A549 (cell line): Measurements from ENCODE around the gene IFTAP. TPM values are rescaled to one million over a fixed set of nuclear protein-coding genes. Genes with fewer than 3 reads are reported as not detected.

Experiments
- ATAC-seq, 2 experiments: fragments of 200-7000 bp in 1 of 2; fragments of >200 bp in 1 of 2; cut with Nextera tagmentation in 1 of 2; cut with Tn5 transposase in 1 of 2; 3 replicates each; pipeline versions ENCODE4 v1.8.0 to v1.9.1; 2018 to 2020; ENCODE audit warnings: mild to moderate bottlenecking in 1 of 2, moderate library complexity in 1 of 2
- CTCF ChIA-PET: fragments of 300-600 bp; sonication (Branson Sonifier 250); formaldehyde crosslinking; extraction: SDS; loops from one replicate; lab custom pipeline; 2021; ENCODE audit warnings: antibody characterized with exemption, inconsistent platforms; lab: Yijun Ruan, JAX
- POLR2A ChIA-PET: fragments of 350-600 bp; formaldehyde crosslinking; extraction: SDS; loops from one replicate; lab custom pipeline; 2021; ENCODE audit warnings: antibody characterized with exemption, inconsistent platforms; lab: Yijun Ruan, JAX
- DNase-seq, 2 experiments: peaks; one replicate each; pipeline versions ENCODE4 v3.0.0 to v3.0.0-alpha.2; 2011 to 2016; ENCODE audit warnings: low read depth in 1 of 2, low spot score in 1 of 2
- FAIRE-seq: peaks from 2 replicates; lab custom pipeline; 2011; peaks lifted over from hg19 to GRCh38; lab: Jason Lieb, UNC
- H3K27ac ChIP-seq, 2 experiments: fragments of >200 bp; sonication (Bioruptor Twin); formaldehyde crosslinking; 3 replicates each; pipeline ENCODE4 v1.5.1; 2016 to 2017
- H3K4me1 ChIP-seq: fragments of >200 bp; sonication (Bioruptor Twin); formaldehyde crosslinking; 3 replicates; pipeline ENCODE4 v1.6.1; 2016
- H3K4me2 ChIP-seq: fragments of >200 bp; sonication (Bioruptor Twin); formaldehyde crosslinking; 3 replicates; pipeline ENCODE4 v1.6.1; 2016
- H3K4me3 ChIP-seq: fragments of >200 bp; sonication (Bioruptor Twin); formaldehyde crosslinking; 3 replicates; pipeline ENCODE4 v1.5.1; 2016
- H3K9me3 ChIP-seq: fragments of >200 bp; sonication (Bioruptor Twin); formaldehyde crosslinking; 3 replicates; pipeline ENCODE4 v1.6.1; 2016
- CBX2 ChIP-seq: fragments of 200-600 bp; sonication (generic); IDR thresholded peaks from 2 replicates; pipeline ENCODE4 v1.6.1; 2016; ENCODE audit warnings: low read depth, mild to moderate bottlenecking, borderline replicate concordance
- CEBPB ChIP-seq, 2 experiments: fragments of >200 bp in 1 of 2; sonication (Bioruptor Twin) in 1 of 2; formaldehyde crosslinking in 1 of 2; IDR thresholded peaks; 2 replicates each; pipeline ENCODE4 v1.6.1; 2012 to 2016
- CHD2 ChIP-seq: fragments of 150-350 bp; IDR thresholded peaks from 2 replicates; pipeline ENCODE4 v1.6.1; 2014; ENCODE audit warnings: low read length; ENCODE audit not compliant: partially characterized antibody
- EHF ChIP-seq: fragments of 250-450 bp; sonication (Bioruptor Pico); IDR thresholded peaks from 2 replicates; pipeline ENCODE4 v1.5.0; 2020; ENCODE audit warnings: mild to moderate bottlenecking
- EHMT2 ChIP-seq: fragments of 200-600 bp; sonication (generic); IDR thresholded peaks from 2 replicates; pipeline ENCODE4 v1.6.1; 2016; ENCODE audit warnings: antibody characterized with exemption, low read depth, mild to moderate bottlenecking, moderate library complexity
- FOSB ChIP-seq: fragments of 250-450 bp; sonication (Bioruptor Pico); IDR thresholded peaks from 2 replicates; pipeline ENCODE4 v1.5.0; 2020; ENCODE audit warnings: mild to moderate bottlenecking, moderate library complexity
- FOXS1 ChIP-seq: fragments of 250-450 bp; sonication (Bioruptor Pico); IDR thresholded peaks from 2 replicates; pipeline ENCODE4 v1.5.0; 2020; ENCODE audit warnings: mild to moderate bottlenecking, moderate library complexity
- GATA3 ChIP-seq: IDR thresholded peaks from 2 replicates; pipeline ENCODE4 v1.6.1; 2012; ENCODE audit warnings: borderline replicate concordance
- HDAC2 ChIP-seq: fragments of 200-600 bp; sonication (generic); IDR thresholded peaks from 2 replicates; pipeline ENCODE4 v1.6.1; 2016
- HEYL ChIP-seq: fragments of 250-450 bp; sonication (Bioruptor Pico); IDR thresholded peaks from 2 replicates; pipeline ENCODE4 v1.8.0; 2021; ENCODE audit warnings: mild to moderate bottlenecking, moderate library complexity
- HOXB5 ChIP-seq: fragments of 250-450 bp; sonication (Bioruptor Pico); IDR thresholded peaks from 2 replicates; pipeline ENCODE4 v1.5.0; 2020; ENCODE audit warnings: mild to moderate bottlenecking, moderate library complexity
- JUNB ChIP-seq: fragments of >200 bp; sonication (Bioruptor Twin); formaldehyde crosslinking; IDR thresholded peaks from 2 replicates; pipeline ENCODE4 v1.6.1; 2016
- KDM5A ChIP-seq: fragments of 200-600 bp; sonication (generic); IDR thresholded peaks from 2 replicates; pipeline ENCODE4 v1.6.1; 2016; ENCODE audit warnings: antibody characterized with exemption, mild to moderate bottlenecking
- MAX ChIP-seq: IDR thresholded peaks from 2 replicates; pipeline ENCODE4 v1.6.1; 2012
- NFE2L2 ChIP-seq: fragments of 150-350 bp; conservative IDR thresholded peaks from 2 replicates; pipeline ENCODE4 v1.6.1; 2014; ENCODE audit warnings: low read length
- NR3C1 ChIP-seq: fragments of >200 bp; sonication (Bioruptor Twin); formaldehyde crosslinking; IDR thresholded peaks from 3 replicates; pipeline ENCODE4 v1.6.1; 2017
- PHF8 ChIP-seq: fragments of 200-600 bp; sonication (generic); IDR thresholded peaks from 2 replicates; pipeline ENCODE4 v1.6.1; 2016; ENCODE audit warnings: low read depth, mild to moderate bottlenecking, antibody characterized with exemption, moderate library complexity, borderline replicate concordance
- POLR2A ChIP-seq: IDR thresholded peaks from 2 replicates; pipeline ENCODE4 v1.6.1; 2012; ENCODE audit warnings: mild to moderate bottlenecking, low read length
- RAD21 ChIP-seq, 2 experiments: fragments of >200 bp in 1 of 2; sonication (Bioruptor Twin) in 1 of 2; formaldehyde crosslinking in 1 of 2; IDR thresholded peaks in 1 of 2; conservative IDR thresholded peaks in 1 of 2; 2 replicates in 1 of 2; 3 replicates in 1 of 2; pipeline ENCODE4 v1.6.1; 2012 to 2018; ENCODE audit warnings: inconsistent platforms in 1 of 2
- SMC3 ChIP-seq: fragments of >200 bp; sonication (Bioruptor Twin); formaldehyde crosslinking; IDR thresholded peaks from 3 replicates; pipeline ENCODE4 v1.6.1; 2018; ENCODE audit warnings: inconsistent platforms
- SREBF2 ChIP-seq: fragments of 450-650 bp; IDR thresholded peaks from 2 replicates; pipeline ENCODE4 v1.6.1; 2014; ENCODE audit warnings: mild to moderate bottlenecking, moderate library complexity
- TFCP2L1 ChIP-seq: fragments of 250-450 bp; sonication (Bioruptor Pico); IDR thresholded peaks from 2 replicates; pipeline ENCODE4 v1.5.0; 2021; ENCODE audit warnings: mild to moderate bottlenecking
- ZNF302 ChIP-seq: fragments of 250-450 bp; sonication (Bioruptor Pico); IDR thresholded peaks from 2 replicates; pipeline ENCODE4 v1.9.0; 2021; ENCODE audit warnings: inconsistent platforms, mild to moderate bottlenecking, moderate library complexity
- WGBS: methylation state at CpG from one replicate; pipeline ENCODE4 v1.1.6; 2017; ENCODE audit errors: missing lambda C conversion rate; 5-methylcytosine and 5-hydroxymethylcytosine counted together
- polyA plus RNA-seq, 4 experiments: library from polyadenylated mRNA; depleted of rRNA in 3 of 4; stranded (reverse); fragments of >200 nt; fragmentation: RNase III in 1 of 4; extraction: RNeasy Plus Mini Kit Qiagen cat#74134 plus additional on column Dnase treatment in 1 of 4; gene quantifications; 2 replicates in 3 of 4; 3 replicates in 1 of 4; pipeline ENCODE4 v1.2.3, GENCODE V29; 2011 to 2017
- TF ChIP-seq, protein P1 (sequence below): fragments of 150-350 bp; IDR thresholded peaks from 2 replicates; pipeline ENCODE4 v1.6.1; 2014; ENCODE audit warnings: low read depth, mild to moderate bottlenecking, low read length

The IFTAP gene
- polyA plus RNA-seq, 2 of the 4 experiments (the other 2 are of a cell fraction) = 34.7 to 52.4 TPM

DNA sequence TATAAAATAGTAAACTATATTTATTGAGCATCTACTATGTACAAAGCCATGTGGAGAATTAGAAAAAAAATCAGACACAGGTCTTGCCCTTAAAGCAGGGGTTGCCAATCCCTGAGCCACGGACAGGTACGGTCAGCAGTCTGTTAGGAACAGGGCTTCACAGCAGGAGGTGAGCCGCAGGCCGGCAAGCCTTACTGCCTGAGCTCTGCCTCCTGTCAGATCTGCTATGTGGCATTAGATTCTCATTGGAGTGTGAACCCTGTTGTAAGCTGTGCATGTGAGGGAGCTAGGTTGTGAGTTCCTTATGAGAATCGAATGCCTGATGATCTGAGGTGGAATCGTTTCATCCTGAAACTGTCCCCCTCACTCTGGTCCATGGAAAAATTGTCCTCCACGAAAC lies 5.9 kb downstream of the IFTAP start (continued):
- TF ChIP-seq, protein P1, sequence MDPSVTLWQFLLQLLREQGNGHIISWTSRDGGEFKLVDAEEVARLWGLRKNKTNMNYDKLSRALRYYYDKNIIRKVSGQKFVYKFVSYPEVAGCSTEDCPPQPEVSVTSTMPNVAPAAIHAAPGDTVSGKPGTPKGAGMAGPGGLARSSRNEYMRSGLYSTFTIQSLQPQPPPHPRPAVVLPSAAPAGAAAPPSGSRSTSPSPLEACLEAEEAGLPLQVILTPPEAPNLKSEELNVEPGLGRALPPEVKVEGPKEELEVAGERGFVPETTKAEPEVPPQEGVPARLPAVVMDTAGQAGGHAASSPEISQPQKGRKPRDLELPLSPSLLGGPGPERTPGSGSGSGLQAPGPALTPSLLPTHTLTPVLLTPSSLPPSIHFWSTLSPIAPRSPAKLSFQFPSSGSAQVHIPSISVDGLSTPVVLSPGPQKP = no peak
- TF ChIP-seq PHF8 = no peak
- no peak for TF ChIP-seq RAD21 (conservative IDR thresholded peaks at IDR 0.05 in 1 of 2, IDR thresholded peaks at IDR 0.05 in 1 of 2)
- no peak for TF ChIP-seq ZNF302 (CRISPR knock-in tag)
- no peak for TF ChIP-seq CEBPB (IDR thresholded peaks at IDR 0.05)
- TF ChIP-seq POLR2A = no peak

- DNase-seq = no peak
- no peak for TF ChIP-seq SMC3
- TF ChIP-seq PHF8 = no peak
- TF ChIP-seq KDM5A = no peak
- TF ChIP-seq CHD2 = no peak
- no peak for TF ChIP-seq EHMT2
- TF ChIP-seq TFCP2L1 = no peak
- no peak for TF ChIP-seq JUNB
- TF ChIP-seq FOXS1 (CRISPR knock-in tag) = no peak
- TF ChIP-seq MAX = no peak
- TF ChIP-seq HEYL (CRISPR knock-in tag) = no peak
- TF ChIP-seq SREBF2 = no peak
- no peak for TF ChIP-seq HOXB5 (CRISPR knock-in tag)
- no peak for TF ChIP-seq NFE2L2
- TF ChIP-seq GATA3 = no peak
- TF ChIP-seq HDAC2 = no peak
- TF ChIP-seq NR3C1 = no peak
- no peak for TF ChIP-seq EHF (CRISPR knock-in tag)
- TF ChIP-seq, all 56 proteins: peak for 0
- ATAC-seq = no peak
- Histone ChIP-seq H3K4me2 (no peak overlapping the region), H3K27ac (no peak overlapping the region), H3K4me3 (no peak overlapping the region), H3K9me3 (no peaks in the 10 kb centered on the region), H3K4me1 (no peaks in the 10 kb centered on the region)
- FAIRE-seq = no peak
- ChIA-PET CTCF (no interaction called here), POLR2A (no interaction called here)
- 68% methylated on average over 2 of the region's 2 CpGs for WGBS
These were observed 6.9 kb downstream of the IFTAP start for GRCh38 chr11:36601155-36601554.

GRCh38 chr11:36602135-36602534 lies 7.8 kb downstream of the IFTAP start:
- CTCF ChIA-PET = no interaction called here
- H3K27ac ChIP-seq = no peak overlapping the region
- POLR2A ChIA-PET = no interaction called here
- no peak overlapping the region for H3K4me2 ChIP-seq
- no peak overlapping the region for H3K4me3 ChIP-seq
- no peak for DNase-seq
- TF ChIP-seq CBX2 (no peak), FOSB (CRISPR knock-in tag) (no peak), HEYL (CRISPR knock-in tag) (no peak)
- no peak for ATAC-seq
- FAIRE-seq = no peak
- H3K4me1 ChIP-seq = no peaks in the 10 kb centered on the region
- no peaks in the 10 kb centered on the region for H3K9me3 ChIP-seq
